ENCODE data around the gene JARID2. TPM values are rescaled to one million over a fixed set of nuclear protein-coding genes. Genes with fewer than 3 reads are reported as not detected.

JARID2 gene
- total and polyA plus RNA-seq, 7 experiments from 2014 or later: 6.9 to 39.6 (median 24.1) TPM

DNA sequence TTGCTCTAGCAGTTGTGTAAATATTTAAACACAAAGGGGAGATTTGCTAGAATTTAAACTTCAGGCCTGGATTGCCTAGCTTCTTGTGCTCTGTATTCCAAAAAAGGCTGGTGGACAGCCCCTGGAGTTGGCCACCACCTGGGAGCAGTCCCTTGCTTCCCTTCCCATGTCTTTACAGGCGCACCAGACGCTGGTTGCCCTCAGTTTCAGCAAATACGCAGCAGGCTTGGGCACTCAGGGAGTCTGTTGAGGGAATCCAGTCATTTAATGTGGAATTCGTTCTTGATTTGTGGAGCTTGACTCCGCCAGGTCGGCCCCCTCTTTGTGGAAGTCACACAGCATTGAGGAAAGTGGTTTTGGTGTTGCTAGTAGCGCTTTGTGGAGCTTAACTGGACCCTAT, 260.2 kb downstream of the JARID2 start:
- CTCF ChIA-PET: no interaction called here
- Histone ChIP-seq H3K9me3 (ENCODE audit: control insufficient read depth in 2 of 3, low read length in 3 of 3) (no peaks in the 10 kb centered on the region), H3K4me3 (ENCODE audit: low read length) (no peak overlapping the region), H3K36me3 (ENCODE audit: control insufficient read depth in 2 of 3, insufficient read depth in 3 of 3, low read length in 3 of 3) (peaks cover 4 to 100% (median 14%) of the 10 kb centered on the region in 3 experiments), H3K27me3 (ENCODE audit: control insufficient read depth in 2 of 2, insufficient read depth in 2 of 2, low read length in 2 of 2) (no peaks in the 10 kb centered on the region), H3K27ac (ENCODE audit: low read depth, low read length) (no peak overlapping the region), H3K4me1 (ENCODE audit: control insufficient read depth in 2 of 2, insufficient read depth in 2 of 2, low read length in 2 of 2) (no peaks in the 10 kb centered on the region)
- DNase-seq: no peak
- no peak overlapping the region for H3K4me3 Mint-ChIP-seq
- POLR2A ChIA-PET: no interaction called here
- peaks cover 0 to 18% (median 0%) of the 10 kb centered on the region in 7 donors for H3K4me1 Mint-ChIP-seq
- peaks cover 0 to 2% (median 0%) of the 10 kb centered on the region in 11 donors for H3K9me3 Mint-ChIP-seq
- ATAC-seq: no peak
- H3K27me3 Mint-ChIP-seq: no peaks in the 10 kb centered on the region
- peaks cover 0 to 48% (median 13%) of the 10 kb centered on the region in 5 donors for H3K36me3 Mint-ChIP-seq
- intact Hi-C loops (cut with micrococcal nuclease): no loop called here
- peak overlapping the region in 2 of 9 donors; percentile 41 to 50 for H3K27ac Mint-ChIP-seq

DNA sequence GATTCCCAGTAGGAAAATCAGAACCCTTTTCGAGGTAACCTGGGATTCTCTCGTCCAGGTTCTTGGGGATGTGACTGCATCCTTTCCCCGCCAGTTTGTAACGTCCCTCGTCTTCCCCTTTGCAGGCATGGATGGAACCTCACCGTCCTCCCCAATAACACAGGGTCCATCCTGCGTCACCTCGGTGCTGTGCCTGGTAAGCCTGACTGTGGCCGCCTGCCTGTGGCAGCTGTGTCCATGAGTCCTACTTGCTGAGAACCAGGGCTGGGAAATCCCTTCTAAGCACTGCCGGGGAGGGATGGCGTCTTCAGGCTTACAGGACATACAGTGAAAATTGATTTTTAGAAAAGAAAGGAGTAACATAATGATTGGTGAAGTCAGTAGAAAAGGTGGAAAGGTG, 261.4 kb downstream of the JARID2 start:
- ATAC-seq (no peak), DNase-seq (no peak)
- H3K27me3 ChIP-seq (ENCODE audit: control insufficient read depth in 2 of 2, insufficient read depth in 2 of 2, low read length in 2 of 2): no peaks in the 10 kb centered on the region
- no peak overlapping the region for H3K4me3 ChIP-seq (ENCODE audit: low read length)
- Mint-ChIP-seq H3K27me3 (no peaks in the 10 kb centered on the region), H3K4me1 (peaks cover 0 to 18% (median 0%) of the 10 kb centered on the region in 7 donors), H3K27ac (peak overlapping the region in 3 of 9 donors; percentile 29 to 77 (median 43)), H3K36me3 (peaks cover 0 to 45% (median 13%) of the 10 kb centered on the region in 5 donors), H3K9me3 (peaks cover 0 to 2% (median 0%) of the 10 kb centered on the region in 11 donors), H3K4me3 (no peak overlapping the region)
- H3K36me3 ChIP-seq (ENCODE audit: control insufficient read depth in 2 of 3, insufficient read depth in 3 of 3, low read length in 3 of 3): peaks cover 0 to 100% (median 14%) of the 10 kb centered on the region in 3 experiments
- intact Hi-C loops (cut with micrococcal nuclease): no loop called here
- no peaks in the 10 kb centered on the region for H3K9me3 ChIP-seq (ENCODE audit: control insufficient read depth in 2 of 3, low read length in 3 of 3)
- no peaks in the 10 kb centered on the region for H3K4me1 ChIP-seq (ENCODE audit: control insufficient read depth in 2 of 2, insufficient read depth in 2 of 2, low read length in 2 of 2)
- H3K27ac ChIP-seq (ENCODE audit: low read depth, low read length): no peak overlapping the region
- ChIA-PET POLR2A (no interaction called here), CTCF (interaction anchor here (0.6 kb wide), 1 partner anchor 469 kb away, joined by 3 read pairs; no protein-coding TSS in a partner anchor)

DNA sequence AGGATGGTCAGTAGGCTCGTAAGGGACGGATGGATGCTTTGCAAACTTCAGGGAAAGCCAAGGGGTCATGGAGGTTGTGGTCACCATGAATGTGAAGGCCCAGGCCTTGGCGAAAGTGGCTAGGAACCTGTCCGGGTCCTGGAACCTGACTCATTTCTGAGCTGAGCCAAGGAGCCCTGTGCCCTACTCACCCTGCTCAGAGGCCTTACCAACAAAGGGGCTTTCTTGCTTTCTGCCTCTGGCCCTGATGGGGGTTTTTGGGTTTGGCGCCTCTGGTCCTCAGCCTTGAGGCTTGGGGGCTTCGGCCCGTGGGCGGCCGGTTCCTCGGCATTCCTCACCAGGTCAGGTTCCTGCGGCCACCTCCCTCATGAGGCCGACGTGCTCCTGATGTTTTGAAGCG, 261.9 kb downstream of the JARID2 start:
- Mint-ChIP-seq H3K4me3 (no peak overlapping the region), H3K27me3 (no peaks in the 10 kb centered on the region), H3K4me1 (peaks cover 0 to 18% (median 0%) of the 10 kb centered on the region in 7 donors), H3K27ac (no peak overlapping the region), H3K9me3 (peaks cover 0 to 2% (median 0%) of the 10 kb centered on the region in 11 donors), H3K36me3 (peaks cover 0 to 50% (median 13%) of the 10 kb centered on the region in 5 donors)
- ATAC-seq (no peak), DNase-seq (no peak)
- Histone ChIP-seq H3K27me3 (ENCODE audit: control insufficient read depth in 2 of 2, insufficient read depth in 2 of 2, low read length in 2 of 2) (no peaks in the 10 kb centered on the region), H3K4me3 (ENCODE audit: low read length) (no peak overlapping the region), H3K9me3 (ENCODE audit: control insufficient read depth in 2 of 3, low read length in 3 of 3) (no peaks in the 10 kb centered on the region), H3K27ac (ENCODE audit: low read depth, low read length) (no peak overlapping the region), H3K36me3 (ENCODE audit: control insufficient read depth in 2 of 3, insufficient read depth in 3 of 3, low read length in 3 of 3) (peaks cover 0 to 100% (median 19%) of the 10 kb centered on the region in 3 experiments), H3K4me1 (ENCODE audit: control insufficient read depth in 2 of 2, insufficient read depth in 2 of 2, low read length in 2 of 2) (no peaks in the 10 kb centered on the region)
- CTCF ChIA-PET: interaction anchor here (0.6 kb wide), 1 partner anchor 468 kb away, joined by 3 read pairs; no protein-coding TSS in a partner anchor
- intact Hi-C loops (cut with micrococcal nuclease): no loop called here
- POLR2A ChIA-PET: no interaction called here

DNA sequence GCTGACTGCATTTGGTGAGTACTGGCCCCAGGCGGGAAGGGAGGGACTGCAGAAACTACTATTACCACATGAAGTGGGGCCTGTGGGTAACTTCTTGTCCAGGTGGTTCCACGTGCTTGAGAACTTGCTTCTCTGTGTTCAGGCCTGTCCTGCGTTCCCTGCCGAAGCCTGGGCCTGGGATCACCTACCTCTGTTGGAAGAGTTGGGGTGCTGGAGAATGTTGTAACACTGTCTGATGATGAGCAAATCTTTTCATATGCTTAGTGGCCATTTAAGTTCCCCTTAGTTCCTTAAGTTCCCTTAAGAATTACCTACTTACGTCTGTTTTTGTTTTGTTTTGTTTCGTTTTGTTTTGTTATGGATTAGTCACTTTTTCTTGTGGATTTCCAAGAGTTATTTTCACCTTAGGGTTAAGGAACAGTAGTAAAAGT, 262.6 kb downstream of the JARID2 start:
- no peaks in the 10 kb centered on the region for H3K4me1 ChIP-seq (ENCODE audit: control insufficient read depth in 2 of 2, insufficient read depth in 2 of 2, low read length in 2 of 2)
- intact Hi-C loops (cut with micrococcal nuclease): no loop called here
- no peaks in the 10 kb centered on the region for H3K27me3 ChIP-seq (ENCODE audit: control insufficient read depth in 2 of 2, insufficient read depth in 2 of 2, low read length in 2 of 2)
- H3K4me1 Mint-ChIP-seq: peaks cover 0 to 17% (median 0%) of the 10 kb centered on the region in 7 donors
- no peaks in the 10 kb centered on the region for H3K9me3 ChIP-seq (ENCODE audit: control insufficient read depth in 2 of 3, low read length in 3 of 3)
- no peaks in the 10 kb centered on the region for H3K9me3 Mint-ChIP-seq
- H3K4me3 ChIP-seq (ENCODE audit: low read length): no peak overlapping the region
- no peak for DNase-seq
- peak; percentile 49 for ATAC-seq
- H3K36me3 ChIP-seq (ENCODE audit: control insufficient read depth in 2 of 3, insufficient read depth in 3 of 3, low read length in 3 of 3): peaks cover 0 to 100% (median 19%) of the 10 kb centered on the region in 3 experiments
- H3K27ac Mint-ChIP-seq: peak overlapping the region in 6 of 9 donors; percentile 22 to 82 (median 68)
- H3K4me3 Mint-ChIP-seq: no peak overlapping the region
- no peaks in the 10 kb centered on the region for H3K27me3 Mint-ChIP-seq
- no peak overlapping the region for H3K27ac ChIP-seq (ENCODE audit: low read depth, low read length)
- ChIA-PET CTCF (no interaction called here), POLR2A (no interaction called here)
- H3K36me3 Mint-ChIP-seq: peaks cover 0 to 52% (median 13%) of the 10 kb centered on the region in 5 donors

DNA sequence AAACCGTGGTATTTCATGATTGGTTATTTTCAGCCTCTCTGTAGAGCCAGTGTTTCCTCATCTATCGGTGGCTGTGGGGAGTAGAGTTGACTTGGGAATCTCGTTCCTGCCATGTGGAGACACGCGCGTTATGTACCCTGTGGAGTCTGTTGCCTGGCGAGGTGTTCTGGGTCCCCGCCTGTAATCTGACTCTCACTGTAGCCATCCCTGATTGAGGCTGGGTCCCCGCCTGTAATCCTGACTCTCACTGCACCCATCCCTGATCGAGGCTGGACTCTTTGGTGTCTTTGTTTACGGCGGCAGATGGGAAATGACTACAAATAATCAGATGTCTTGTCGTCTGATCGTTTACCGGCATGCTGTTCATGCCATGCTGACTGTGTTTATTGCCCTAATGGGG, 263.1 kb downstream of the JARID2 start:
- no peak overlapping the region for H3K27ac ChIP-seq (ENCODE audit: low read depth, low read length)
- H3K36me3 Mint-ChIP-seq: peaks cover 4 to 54% (median 17%) of the 10 kb centered on the region in 5 donors

DNA sequence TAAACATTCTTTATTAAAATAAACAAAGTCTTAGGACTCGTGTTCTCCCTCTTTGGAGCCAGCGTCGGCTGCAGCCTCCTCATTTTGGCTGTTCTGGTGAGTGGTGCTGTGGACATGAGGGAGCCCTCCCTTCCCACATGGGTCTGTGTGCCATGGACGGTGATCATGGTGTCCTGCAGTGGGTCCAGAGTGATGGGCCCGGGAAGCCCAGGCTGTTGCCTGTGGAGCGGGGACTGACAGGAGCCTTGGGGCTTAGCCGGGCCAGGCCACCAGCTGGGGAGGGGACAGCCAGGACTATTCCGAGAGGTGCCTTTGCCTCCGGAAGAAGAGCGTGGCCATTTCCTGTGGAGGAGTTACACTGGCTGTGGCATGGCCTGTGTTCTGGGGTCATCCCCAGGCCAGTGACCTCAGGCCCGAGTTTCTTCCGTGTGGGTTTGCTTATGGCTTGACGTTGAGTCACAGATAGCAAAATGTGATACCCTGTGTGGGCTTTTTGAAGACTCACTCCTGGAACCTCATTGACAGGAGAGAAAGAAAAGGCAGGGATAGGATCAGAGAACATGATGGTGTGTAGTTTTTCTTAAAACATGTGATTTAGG, 263.6 kb downstream of the JARID2 start:
- ChIA-PET POLR2A (no interaction called here), CTCF (no interaction called here)
- H3K4me1 Mint-ChIP-seq: peaks cover 0 to 13% (median 5%) of the 10 kb centered on the region in 7 donors
- DNase-seq (no peak), ATAC-seq (no peak)
- Histone ChIP-seq H3K4me1 (ENCODE audit: control insufficient read depth in 2 of 2, insufficient read depth in 2 of 2, low read length in 2 of 2) (no peaks in the 10 kb centered on the region), H3K36me3 (ENCODE audit: control insufficient read depth in 2 of 3, insufficient read depth in 3 of 3, low read length in 3 of 3) (peaks cover 0 to 100% (median 15%) of the 10 kb centered on the region in 3 experiments), H3K4me3 (ENCODE audit: low read length) (no peak overlapping the region), H3K27ac (ENCODE audit: low read depth, low read length) (no peak overlapping the region), H3K9me3 (ENCODE audit: control insufficient read depth in 2 of 3, low read length in 3 of 3) (no peaks in the 10 kb centered on the region), H3K27me3 (ENCODE audit: control insufficient read depth in 2 of 2, insufficient read depth in 2 of 2, low read length in 2 of 2) (no peaks in the 10 kb centered on the region)
- H3K9me3 Mint-ChIP-seq: no peaks in the 10 kb centered on the region
- peak overlapping the region in 5 of 9 donors; percentile 27 to 62 (median 43) for H3K27ac Mint-ChIP-seq
- peaks cover 9 to 55% (median 15%) of the 10 kb centered on the region in 5 donors for H3K36me3 Mint-ChIP-seq
- H3K4me3 Mint-ChIP-seq: no peak overlapping the region
- intact Hi-C loops (cut with micrococcal nuclease): no loop called here
- no peaks in the 10 kb centered on the region for H3K27me3 Mint-ChIP-seq

More for the DNA sequence above, 263.1 kb downstream of the JARID2 start:
- H3K9me3 Mint-ChIP-seq: no peaks in the 10 kb centered on the region
- ATAC-seq: no peak
- no peaks in the 10 kb centered on the region for H3K27me3 Mint-ChIP-seq
- Histone ChIP-seq H3K9me3 (ENCODE audit: control insufficient read depth in 2 of 3, low read length in 3 of 3) (no peaks in the 10 kb centered on the region), H3K4me3 (ENCODE audit: low read length) (no peak overlapping the region), H3K36me3 (ENCODE audit: control insufficient read depth in 2 of 3, insufficient read depth in 3 of 3, low read length in 3 of 3) (peaks cover 0 to 100% (median 15%) of the 10 kb centered on the region in 3 experiments), H3K4me1 (ENCODE audit: control insufficient read depth in 2 of 2, insufficient read depth in 2 of 2, low read length in 2 of 2) (no peaks in the 10 kb centered on the region), H3K27me3 (ENCODE audit: control insufficient read depth in 2 of 2, insufficient read depth in 2 of 2, low read length in 2 of 2) (no peaks in the 10 kb centered on the region)
- ChIA-PET POLR2A (no interaction called here), CTCF (no interaction called here)
- H3K4me1 Mint-ChIP-seq: peaks cover 0 to 14% (median under 1%) of the 10 kb centered on the region in 7 donors
- no peak overlapping the region for H3K4me3 Mint-ChIP-seq
- no peak for DNase-seq
- H3K27ac Mint-ChIP-seq: peak overlapping the region in 4 of 9 donors; percentile 27 to 72 (median 55)
- intact Hi-C loops (cut with micrococcal nuclease): no loop called here

DNA sequence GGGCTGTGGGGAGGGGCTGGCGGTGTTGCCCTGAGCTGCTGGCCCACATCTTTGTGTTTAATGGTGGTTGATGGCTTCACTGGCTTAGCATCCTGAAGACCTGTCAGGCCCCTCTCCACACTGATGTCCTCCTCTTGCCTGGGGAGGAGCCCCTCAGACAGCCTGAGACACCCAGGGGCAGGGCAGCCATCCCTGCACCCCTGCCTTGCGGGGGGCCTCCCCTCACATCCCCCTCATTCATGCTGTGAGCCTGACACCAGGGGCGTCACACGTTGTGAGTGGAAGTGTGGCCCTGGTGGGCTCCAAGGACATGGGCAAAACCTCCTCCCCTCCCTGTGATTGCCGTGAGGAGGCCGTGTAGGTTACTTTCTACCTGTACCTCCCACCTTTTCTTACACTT, 264.3 kb downstream of the JARID2 start:
- intact Hi-C loops (cut with micrococcal nuclease): no loop called here
- H3K4me1 ChIP-seq (ENCODE audit: control insufficient read depth in 2 of 2, insufficient read depth in 2 of 2, low read length in 2 of 2): no peaks in the 10 kb centered on the region
- ChIA-PET POLR2A (no interaction called here), CTCF (no interaction called here)
- no peak for ATAC-seq
- DNase-seq: no peak
- H3K27me3 ChIP-seq (ENCODE audit: control insufficient read depth in 2 of 2, insufficient read depth in 2 of 2, low read length in 2 of 2): no peaks in the 10 kb centered on the region
- Mint-ChIP-seq H3K4me3 (no peak overlapping the region), H3K27ac (peak overlapping the region in 3 of 9 donors; percentile 43 to 73 (median 55)), H3K27me3 (no peaks in the 10 kb centered on the region), H3K4me1 (peaks cover 4 to 15% (median 6%) of the 10 kb centered on the region in 7 donors), H3K36me3 (peaks cover 7 to 58% (median 17%) of the 10 kb centered on the region in 5 donors), H3K9me3 (peaks cover 0 to 4% (median 0%) of the 10 kb centered on the region in 11 donors)
- no peak overlapping the region for H3K4me3 ChIP-seq (ENCODE audit: low read length)
- H3K27ac ChIP-seq (ENCODE audit: low read depth, low read length): no peak overlapping the region
- no peaks in the 10 kb centered on the region for H3K9me3 ChIP-seq (ENCODE audit: control insufficient read depth in 2 of 3, low read length in 3 of 3)
- peaks cover 0 to 99% (median 15%) of the 10 kb centered on the region in 3 experiments for H3K36me3 ChIP-seq (ENCODE audit: control insufficient read depth in 2 of 3, insufficient read depth in 3 of 3, low read length in 3 of 3)
